ENCODE measurements around the gene HNF4A.
"Not testable (repeated sequence)": the region's sequence is repeated elsewhere in the genome, so short reads cannot be mapped to it uniquely, and the experiment has no call there.

HNF4A gene

GRCh38 chr20:44345941-44346340 is 9.6 kb upstream of the HNF4A start:
- not testable (repeated sequence) for DNase-seq (ENCODE audit: low read depth)

- no peak for DNase-seq (ENCODE audit: low read depth)
These were observed 7.3 kb upstream of the HNF4A start for GRCh38 chr20:44348168-44348659.

- no peak for DNase-seq (ENCODE audit: low read depth)
These were observed 6.2 kb upstream of the HNF4A start for GRCh38 chr20:44349349-44349748.

- no peak for DNase-seq (ENCODE audit: low read depth)
These were observed 4.9 kb upstream of the HNF4A start for GRCh38 chr20:44350567-44350966.

- DNase-seq (ENCODE audit: low read depth), result no peak
These were observed 461 bp upstream of the HNF4A start for GRCh38 chr20:44354979-44355497.

GRCh38 chr20:44356353-44356723 is 839 bp downstream of the HNF4A start:
- no peak for DNase-seq (ENCODE audit: low read depth)

GRCh38 chr20:44357020-44357419 is 1.5 kb downstream of the HNF4A start:
- DNase-seq (ENCODE audit: low read depth), result peak; percentile 5

- no peak for DNase-seq (ENCODE audit: low read depth)
These were observed 2.1 kb downstream of the HNF4A start for GRCh38 chr20:44357555-44358125.

GRCh38 chr20:44358776-44359175 is 3.3 kb downstream of the HNF4A start:
- no peak for DNase-seq (ENCODE audit: low read depth)

GRCh38 chr20:44360221-44360620 is 4.7 kb downstream of the HNF4A start:
- no peak for DNase-seq (ENCODE audit: low read depth)

- DNase-seq (ENCODE audit: low read depth), result no peak
These were observed 5.5 kb downstream of the HNF4A start for GRCh38 chr20:44361021-44361420.

GRCh38 chr20:44362466-44362940 is 7.0 kb downstream of the HNF4A start:
- peak; percentile 19 for DNase-seq (ENCODE audit: low read depth)

GRCh38 chr20:44364068-44364467 is 8.6 kb downstream of the HNF4A start:
- no peak for DNase-seq (ENCODE audit: low read depth)

GRCh38 chr20:44364780-44365179 is 9.3 kb downstream of the HNF4A start:
- DNase-seq (ENCODE audit: low read depth), result no peak

- DNase-seq (ENCODE audit: low read depth), result no peak
These were observed 12.2 kb downstream of the HNF4A start for GRCh38 chr20:44367746-44368145.

- DNase-seq (ENCODE audit: low read depth), result no peak
These were observed 15.2 kb downstream of the HNF4A start for GRCh38 chr20:44370639-44371218.

- no peak for DNase-seq (ENCODE audit: low read depth)
These were observed 27.1 kb downstream of the HNF4A start for GRCh38 chr20:44382641-44383040.

- DNase-seq (ENCODE audit: low read depth), result peak; percentile 44
These were observed 29.0 kb downstream of the HNF4A start for GRCh38 chr20:44384423-44385027.

GRCh38 chr20:44388466-44389023 is 33.0 kb downstream of the HNF4A start:
- peak; percentile 66 for DNase-seq (ENCODE audit: low read depth)

GRCh38 chr20:44389871-44390270 is 34.4 kb downstream of the HNF4A start:
- no peak for DNase-seq (ENCODE audit: low read depth)

- no peak for DNase-seq (ENCODE audit: low read depth)
These were observed 34.8 kb downstream of the HNF4A start for GRCh38 chr20:44390280-44390679.

- DNase-seq (ENCODE audit: low read depth), result no peak
These were observed 36.7 kb downstream of the HNF4A start for GRCh38 chr20:44392088-44392775.

All from amniotic epithelial cell (primary cell).